Tibial artery (tissue), 4 donors: Measurements from ENCODE around the gene ZDHHC18.

ENCODE experiments used
- DNase-seq, 2 donors: peaks; one replicate each; pipeline ENCODE4 v3.0.0-alpha.2; 2019
- H3K27ac ChIP-seq, 2 donors: fragments of 200-600 bp; sonication (generic) in 1 of 2; 1 replicate in 1 of 2; 2 replicates in 1 of 2; pipeline ENCODE4 v1.5.1; 2018 to 2019; ENCODE audit warnings: mild to moderate bottlenecking in 1 of 2
- H3K27me3 ChIP-seq, 2 donors: fragments of 200-600 bp; sonication (generic) in 1 of 2; one replicate each; pipeline versions ENCODE4 v1.5.1 to v1.6.0; 2016 to 2019
- H3K36me3 ChIP-seq, 3 donors: fragments of 200-600 bp; sonication (generic) in 2 of 3; one replicate each; pipeline ENCODE4 v1.5.1; 2016 to 2019; ENCODE audit warnings: mild to moderate bottlenecking in 2 of 3
- H3K4me1 ChIP-seq, 4 donors: fragments of 200-600 bp; sonication (generic) in 2 of 4; 1 replicate in 3 of 4; 2 replicates in 1 of 4; pipeline ENCODE4 v1.5.1; 2016 to 2019
- H3K4me3 ChIP-seq, 2 donors: fragments of 200-600 bp; sonication (generic) in 1 of 2; 1 replicate in 1 of 2; 2 replicates in 1 of 2; pipeline ENCODE4 v1.5.1; 2018 to 2019; ENCODE audit warnings: mild to moderate bottlenecking in 2 of 2
- H3K9me3 ChIP-seq, 3 donors: fragments of 200-600 bp; sonication (generic) in 1 of 3; one replicate each; pipeline ENCODE4 v1.5.1; 2016 to 2019
- CTCF ChIP-seq, 2 experiments: fragments of 200-600 bp in 1 of 2; fragments of 450-650 bp in 1 of 2; IDR thresholded peaks; one replicate each; pipeline ENCODE4 v1.5.1; 2017 to 2019; ENCODE audit warnings: antibody characterized with exemption in 2 of 2, mild to moderate bottlenecking in 1 of 2, moderate library complexity in 1 of 2
- intact Hi-C: fragments of 100-400 bp; cut with DNase I; formaldehyde crosslinking; loops from one replicate; pipeline ENCODE4 v1.15.0; 2023; ENCODE audit warnings: low total_unique reads

ZDHHC18 gene

GRCh38 chr1:26822737-26823395 is 3.6 kb upstream of the ZDHHC18 start:
- no peaks in the 10 kb centered on the region for H3K36me3 ChIP-seq
- DNase-seq = no peak
- no peak for TF ChIP-seq CTCF (IDR thresholded peaks at IDR 0.05)
- H3K4me1 ChIP-seq = peaks cover 0 to 23% (median 14%) of the 10 kb centered on the region in 4 donors
- H3K27me3 ChIP-seq = no peaks in the 10 kb centered on the region
- no peak overlapping the region for H3K4me3 ChIP-seq
- intact Hi-C loops = no loop called here
- H3K27ac ChIP-seq = no peak overlapping the region
- no peaks in the 10 kb centered on the region for H3K9me3 ChIP-seq

GRCh38 chr1:26824731-26825130 is 1.8 kb upstream of the ZDHHC18 start:
- no peak for DNase-seq
- Histone ChIP-seq H3K27me3 (no peaks in the 10 kb centered on the region), H3K9me3 (no peaks in the 10 kb centered on the region), H3K27ac (no peak overlapping the region), H3K36me3 (no peaks in the 10 kb centered on the region), H3K4me3 (no peak overlapping the region), H3K4me1 (peaks cover 0 to 40% (median 29%) of the 10 kb centered on the region in 4 donors)
- intact Hi-C loops = no loop called here
- no peak for TF ChIP-seq CTCF (IDR thresholded peaks at IDR 0.05)

GRCh38 chr1:26827106-26827604 is 667 bp downstream of the ZDHHC18 start:
- intact Hi-C loops = no loop called here
- H3K4me1 ChIP-seq = peaks cover 0 to 40% (median 29%) of the 10 kb centered on the region in 4 donors
- no peaks in the 10 kb centered on the region for H3K9me3 ChIP-seq
- H3K27me3 ChIP-seq = no peaks in the 10 kb centered on the region
- DNase-seq = no peak
- no peak for TF ChIP-seq CTCF (IDR thresholded peaks at IDR 0.05)
- peak overlapping the region; percentile 74 to 80 for H3K27ac ChIP-seq
- H3K4me3 ChIP-seq = peak overlapping the region; percentile 83 to 93
- H3K36me3 ChIP-seq = peaks cover 2 to 18% (median 4%) of the 10 kb centered on the region in 3 donors

GRCh38 chr1:26827663-26828062 is 1.2 kb downstream of the ZDHHC18 start:
- DNase-seq = no peak
- peaks cover 0 to 40% (median 29%) of the 10 kb centered on the region in 4 donors for H3K4me1 ChIP-seq
- intact Hi-C loops = no loop called here

GRCh38 chr1:26828411-26828991 is 2.0 kb downstream of the ZDHHC18 start:
- intact Hi-C loops = no loop called here
- no peak overlapping the region for H3K4me3 ChIP-seq
- no peaks in the 10 kb centered on the region for H3K27me3 ChIP-seq
- peak in 1 of 2 donors; percentile 34 for DNase-seq
- H3K9me3 ChIP-seq = no peaks in the 10 kb centered on the region
- no peak for TF ChIP-seq CTCF (IDR thresholded peaks at IDR 0.05)
- peaks cover 15 to 31% (median 15%) of the 10 kb centered on the region in 3 donors for H3K36me3 ChIP-seq
- H3K4me1 ChIP-seq = peaks cover 0 to 40% (median 29%) of the 10 kb centered on the region in 4 donors
- peak overlapping the region in 1 of 2 donors; percentile 80 for H3K27ac ChIP-seq

More at GRCh38 chr1:26827663-26828062, 1.2 kb downstream of the ZDHHC18 start:
- Histone ChIP-seq H3K4me3 (peak overlapping the region; percentile 83 to 93), H3K9me3 (no peaks in the 10 kb centered on the region), H3K36me3 (peaks cover 7 to 23% (median 9%) of the 10 kb centered on the region in 3 donors), H3K27me3 (no peaks in the 10 kb centered on the region), H3K27ac (peak overlapping the region; percentile 74 to 80)
- no peak for TF ChIP-seq CTCF (IDR thresholded peaks at IDR 0.05)
